ENCODE data around the gene RNF126.
A peak's percentile ranks its signal among the peaks of the same experiment; 100 is the strongest.

RNF126 gene

GRCh38 chr19:679418-680286 is 16.6 kb upstream of the RNF126 start:
- no peak overlapping the region for H3K27ac ChIP-seq (ENCODE audit: low read depth, low read length, poor library complexity, severe bottlenecking)

DNA sequence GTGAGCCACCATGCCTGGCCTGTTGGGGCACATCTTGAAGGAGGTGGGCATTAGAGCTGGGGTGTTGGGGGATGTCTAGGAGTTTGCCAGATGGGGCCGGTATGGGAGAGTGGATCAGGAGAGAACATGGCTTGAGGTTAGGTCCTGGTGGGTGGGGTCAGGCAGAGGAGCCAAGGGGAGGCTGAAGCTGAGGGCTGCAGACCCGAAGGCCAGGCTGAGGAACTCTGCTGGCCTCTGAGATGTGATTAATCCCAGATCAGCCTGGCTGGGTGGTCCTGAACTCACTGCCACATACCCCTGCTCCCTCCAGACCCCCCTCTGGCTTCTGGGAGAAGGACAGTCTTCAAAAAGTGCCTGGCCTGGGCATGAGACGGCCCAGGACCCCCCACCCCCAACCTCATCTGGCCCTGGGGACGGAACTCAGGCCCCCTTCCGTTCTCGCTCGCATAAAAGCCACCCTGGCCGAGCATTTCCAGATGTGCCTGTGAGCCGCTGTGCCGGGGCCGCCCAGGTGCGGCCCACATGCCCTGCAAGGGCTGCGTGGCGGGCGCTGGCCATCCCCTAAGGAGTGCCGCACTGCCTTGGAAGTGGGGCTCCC is 15.9 kb upstream of the RNF126 start:
- Histone ChIP-seq H3K4me2 (ENCODE audit: low read length) (peak overlapping the region; percentile 71), H3K27ac (ENCODE audit: low read depth, low read length, poor library complexity, severe bottlenecking) (no peak overlapping the region)
- no peak for TF ChIP-seq EZH2 (IDR thresholded peaks at IDR 0.05; ENCODE audit: borderline replicate concordance, low read length)
- no peak for TF ChIP-seq CTCF (IDR thresholded peaks at IDR 0.05; ENCODE audit: low read length)

More at GRCh38 chr19:679418-680286, 16.6 kb upstream of the RNF126 start:
- Histone ChIP-seq H3K27me3 (ENCODE audit: insufficient read depth, low read length) (peaks cover 4% of the 10 kb centered on the region; the same call in 1 of the 2 replicates), H3F3A (ENCODE audit: insufficient read depth, low read length) (no peaks in the 10 kb centered on the region), H3K4me3 (ENCODE audit: low read depth, low read length, poor library complexity, severe bottlenecking) (peak overlapping the region; percentile 88), H2AFZ (ENCODE audit: low read length) (no peak overlapping the region), H3K79me2 (ENCODE audit: insufficient read depth, low read length) (no peaks in the 10 kb centered on the region), H3K9me2 (ENCODE audit: low read depth, low read length) (no peaks in the 10 kb centered on the region), H4K20me1 (ENCODE audit: insufficient read depth, low read length) (no peaks in the 10 kb centered on the region), H3K36me3 (ENCODE audit: insufficient read depth, low read length) (no peaks in the 10 kb centered on the region), H3K9ac (ENCODE audit: low read length) (peak overlapping the region; percentile 95), H3K4me1 (ENCODE audit: insufficient read depth, low read length, severe bottlenecking) (peaks cover 6% of the 10 kb centered on the region), H3K4me2 (ENCODE audit: low read length) (peak overlapping the region; percentile 71), H3K9me3 (ENCODE audit: low read length) (no peaks in the 10 kb centered on the region)
- TF ChIP-seq CTCF (IDR thresholded peaks at IDR 0.05; ENCODE audit: low read length) (no peak), EZH2 (IDR thresholded peaks at IDR 0.05; ENCODE audit: borderline replicate concordance, low read length) (no peak)

DNA sequence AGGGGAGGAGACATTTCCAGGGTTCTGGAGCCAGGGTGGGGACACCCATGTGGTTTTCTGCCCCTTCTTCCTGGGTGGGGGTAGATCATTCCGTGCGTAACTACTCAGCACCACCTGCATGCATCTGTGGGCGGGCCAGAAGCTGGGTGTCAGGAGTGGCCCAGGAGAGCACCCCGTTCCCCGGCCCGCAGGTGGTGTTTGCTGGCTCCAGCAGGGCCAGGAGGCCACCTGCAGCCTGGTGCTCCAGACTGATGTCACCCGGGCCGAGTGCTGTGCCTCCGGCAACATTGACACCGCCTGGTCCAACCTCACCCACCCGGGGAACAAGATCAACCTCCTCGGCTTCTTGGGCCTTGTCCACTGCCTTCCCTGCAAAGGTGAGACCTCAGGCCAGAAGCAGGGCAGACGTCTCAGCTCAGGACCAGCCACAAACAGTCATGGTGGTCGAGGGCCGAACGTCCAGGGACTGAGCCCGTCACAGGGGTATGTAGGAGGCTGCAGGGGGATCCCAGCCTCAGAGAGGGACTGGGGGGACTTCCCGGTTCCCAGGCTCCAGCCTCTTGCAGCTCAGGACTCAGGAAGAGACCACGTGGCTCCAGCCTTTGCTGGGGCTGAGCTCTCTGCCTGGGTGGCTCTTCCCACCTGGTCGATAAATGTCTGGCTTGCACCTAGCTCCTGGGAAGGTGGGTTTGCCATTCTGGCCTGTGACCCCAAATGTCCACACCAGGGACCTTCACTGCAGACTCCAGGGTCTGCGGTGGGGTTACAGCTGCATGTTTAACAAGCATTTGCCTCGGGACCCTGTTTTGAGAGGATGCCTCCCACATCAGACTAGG is 14.8 kb upstream of the RNF126 start:
- no peak overlapping the region for H3K4me3 ChIP-seq (ENCODE audit: low read depth, low read length, poor library complexity, severe bottlenecking)
- H2AFZ ChIP-seq (ENCODE audit: low read length): no peak overlapping the region
- H3K9me2 ChIP-seq (ENCODE audit: low read depth, low read length): no peaks in the 10 kb centered on the region
- no peaks in the 10 kb centered on the region for H3K79me2 ChIP-seq (ENCODE audit: insufficient read depth, low read length)
- peaks cover 4% of the 10 kb centered on the region; the same call in 1 of the 2 replicates for H3K27me3 ChIP-seq (ENCODE audit: insufficient read depth, low read length)
- H4K20me1 ChIP-seq (ENCODE audit: insufficient read depth, low read length): no peaks in the 10 kb centered on the region
- no peak overlapping the region for H3K4me2 ChIP-seq (ENCODE audit: low read length)
- TF ChIP-seq EZH2 (IDR thresholded peaks at IDR 0.05; ENCODE audit: borderline replicate concordance, low read length) (no peak), CTCF (IDR thresholded peaks at IDR 0.05; ENCODE audit: low read length) (no peak)
- H3K36me3 ChIP-seq (ENCODE audit: insufficient read depth, low read length): no peaks in the 10 kb centered on the region
- H3F3A ChIP-seq (ENCODE audit: insufficient read depth, low read length): no peaks in the 10 kb centered on the region
- no peaks in the 10 kb centered on the region for H3K9me3 ChIP-seq (ENCODE audit: low read length)
- no peak overlapping the region for H3K9ac ChIP-seq (ENCODE audit: low read length)
- H3K27ac ChIP-seq (ENCODE audit: low read depth, low read length, poor library complexity, severe bottlenecking): no peak overlapping the region
- H3K4me1 ChIP-seq (ENCODE audit: insufficient read depth, low read length, severe bottlenecking): peaks cover 6% of the 10 kb centered on the region

More for the DNA sequence above, 15.9 kb upstream of the RNF126 start:
- Histone ChIP-seq H3F3A (ENCODE audit: insufficient read depth, low read length) (no peaks in the 10 kb centered on the region), H3K4me3 (ENCODE audit: low read depth, low read length, poor library complexity, severe bottlenecking) (peak overlapping the region; percentile 88), H2AFZ (ENCODE audit: low read length) (no peak overlapping the region), H3K9me2 (ENCODE audit: low read depth, low read length) (no peaks in the 10 kb centered on the region), H4K20me1 (ENCODE audit: insufficient read depth, low read length) (no peaks in the 10 kb centered on the region), H3K36me3 (ENCODE audit: insufficient read depth, low read length) (no peaks in the 10 kb centered on the region), H3K27me3 (ENCODE audit: insufficient read depth, low read length) (peaks cover 4% of the 10 kb centered on the region; the same call in 1 of the 2 replicates), H3K9me3 (ENCODE audit: low read length) (no peaks in the 10 kb centered on the region), H3K9ac (ENCODE audit: low read length) (no peak overlapping the region), H3K4me1 (ENCODE audit: insufficient read depth, low read length, severe bottlenecking) (peaks cover 6% of the 10 kb centered on the region), H3K79me2 (ENCODE audit: insufficient read depth, low read length) (no peaks in the 10 kb centered on the region)
